HEK293 (cell line): Measurements from ENCODE around the gene GRID2.

Experiments used
- CTCF ChIA-PET: fragments of 350-600 bp; formaldehyde crosslinking; extraction: SDS; loops from one replicate; lab custom pipeline; 2021; ENCODE audit warnings: antibody characterized with exemption; lab: Yijun Ruan, JAX
- POLR2A ChIA-PET: fragments of 300-600 bp; formaldehyde crosslinking; extraction: SDS; loops from one replicate; lab custom pipeline; 2020; ENCODE audit warnings: antibody characterized with exemption, inconsistent platforms; lab: Yijun Ruan, JAX
- H3K27ac ChIP-seq: fragments of 200-500 bp; sonication (Bioruptor generic); 2 replicates; pipeline ENCODE4 v1.5.1; 2014; ENCODE audit warnings: low read depth, low read length, control low read depth, inconsistent platforms; ENCODE audit errors: extremely low read depth
- H3K36me3 ChIP-seq, 2 experiments: fragments of 200-500 bp in 1 of 2; sonication (Bioruptor generic) in 1 of 2; 1 replicate in 1 of 2; 2 replicates in 1 of 2; pipeline ENCODE4 v1.5.1; 2014 to 2017; ENCODE audit warnings: inconsistent platforms in 2 of 2, low read length in 2 of 2; ENCODE audit not compliant: control insufficient read depth in 2 of 2, insufficient read depth in 1 of 2
- H3K4me1 ChIP-seq: fragments of 200-500 bp; sonication (Bioruptor generic); 2 replicates; pipeline ENCODE4 v1.5.1; 2014; ENCODE audit warnings: mild to moderate bottlenecking, low read length, inconsistent platforms; ENCODE audit not compliant: control insufficient read depth, insufficient read depth
- H3K4me3 ChIP-seq: 2 replicates; pipeline ENCODE4 v1.5.1; 2011; ENCODE audit warnings: low read depth, mild to moderate bottlenecking, control low read depth, low read length, moderate library complexity
- H3K9me3 ChIP-seq: fragments of 200-500 bp; sonication (Bioruptor generic); 2 replicates; pipeline ENCODE4 v1.5.1; 2014; ENCODE audit warnings: low read depth, low read length, inconsistent platforms; ENCODE audit not compliant: control insufficient read depth, insufficient read depth
- KLF17 ChIP-seq: fragments of 450-650 bp; formaldehyde crosslinking; IDR thresholded peaks from 2 replicates; pipeline ENCODE4 v1.5.1; 2016; ENCODE audit warnings: missing biosample characterization, missing genetic modification characterization
- MYNN ChIP-seq: fragments of 450-650 bp; formaldehyde crosslinking; IDR thresholded peaks from 2 replicates; pipeline ENCODE4 v1.5.1; 2016; ENCODE audit warnings: missing biosample characterization, missing genetic modification characterization, borderline replicate concordance
- OSR2 ChIP-seq: fragments of 450-650 bp; formaldehyde crosslinking; IDR thresholded peaks from 2 replicates; pipeline ENCODE4 v1.5.1; 2016; ENCODE audit warnings: missing biosample characterization, missing genetic modification characterization
- PRDM4 ChIP-seq: fragments of 450-650 bp; formaldehyde crosslinking; IDR thresholded peaks from 2 replicates; pipeline ENCODE4 v1.5.1; 2017; ENCODE audit warnings: missing biosample characterization, missing genetic modification characterization
- SCRT2 ChIP-seq: fragments of 450-650 bp; formaldehyde crosslinking; IDR thresholded peaks from 2 replicates; pipeline ENCODE4 v1.5.1; 2016; ENCODE audit warnings: missing biosample characterization, missing genetic modification characterization
- ZNF112 ChIP-seq: fragments of 450-650 bp; formaldehyde crosslinking; IDR thresholded peaks from 2 replicates; pipeline ENCODE4 v1.5.0; 2017; ENCODE audit warnings: missing biosample characterization, missing genetic modification characterization
- ZNF211 ChIP-seq: fragments of 450-650 bp; formaldehyde crosslinking; IDR thresholded peaks from 2 replicates; pipeline ENCODE4 v1.5.1; 2016; ENCODE audit warnings: low read depth, missing biosample characterization, missing genetic modification characterization
- ZNF24 ChIP-seq: fragments of 450-650 bp; formaldehyde crosslinking; IDR thresholded peaks from 2 replicates; pipeline ENCODE4 v1.5.1; 2016; ENCODE audit warnings: missing biosample characterization, missing genetic modification characterization
- ZNF26 ChIP-seq: fragments of 450-650 bp; formaldehyde crosslinking; IDR thresholded peaks from 2 replicates; pipeline ENCODE4 v1.5.1; 2016; ENCODE audit warnings: missing biosample characterization, missing genetic modification characterization
- ZNF354C ChIP-seq: fragments of 450-650 bp; formaldehyde crosslinking; IDR thresholded peaks from 2 replicates; pipeline ENCODE4 v1.5.1; 2016; ENCODE audit warnings: missing biosample characterization, missing genetic modification characterization, low read depth, borderline replicate concordance
- ZNF366 ChIP-seq: fragments of 450-650 bp; formaldehyde crosslinking; conservative IDR thresholded peaks from 2 replicates; pipeline ENCODE4 v1.5.1; 2016; ENCODE audit warnings: missing biosample characterization, missing genetic modification characterization
- ZNF391 ChIP-seq: fragments of 450-650 bp; formaldehyde crosslinking; IDR thresholded peaks from 2 replicates; pipeline ENCODE4 v1.5.1; 2016; ENCODE audit warnings: low read depth, missing biosample characterization, missing genetic modification characterization, borderline replicate concordance
- ZNF423 ChIP-seq: fragments of 450-650 bp; formaldehyde crosslinking; IDR thresholded peaks from 2 replicates; pipeline ENCODE4 v1.5.1; 2016; ENCODE audit warnings: missing biosample characterization, missing genetic modification characterization
- ZNF654 ChIP-seq: fragments of 450-650 bp; formaldehyde crosslinking; IDR thresholded peaks from 2 replicates; pipeline ENCODE4 v1.5.1; 2016; ENCODE audit warnings: low read depth, missing biosample characterization, missing genetic modification characterization
- ZNF658 ChIP-seq: fragments of 450-650 bp; formaldehyde crosslinking; IDR thresholded peaks from 2 replicates; pipeline ENCODE4; 2016; ENCODE audit warnings: missing biosample characterization, missing genetic modification characterization
- ZNF660 ChIP-seq: fragments of 450-650 bp; IDR thresholded peaks from 2 replicates; pipeline ENCODE4 v1.5.1; 2018; ENCODE audit warnings: missing biosample characterization, mild to moderate bottlenecking, missing genetic modification characterization
- ZNF747 ChIP-seq: fragments of 450-650 bp; formaldehyde crosslinking; IDR thresholded peaks from 2 replicates; pipeline ENCODE4 v1.5.1; 2016; ENCODE audit warnings: missing biosample characterization, missing genetic modification characterization
- ZSCAN23 ChIP-seq: fragments of 450-650 bp; formaldehyde crosslinking; IDR thresholded peaks from 2 replicates; pipeline ENCODE4 v1.5.1; 2016; ENCODE audit warnings: missing biosample characterization, missing genetic modification characterization
- ZXDB ChIP-seq: fragments of 450-650 bp; formaldehyde crosslinking; IDR thresholded peaks from 2 replicates; pipeline ENCODE4 v1.5.1; 2016; ENCODE audit warnings: missing biosample characterization, missing genetic modification characterization
- TF ChIP-seq, protein P1 (sequence below): fragments of 450-650 bp; formaldehyde crosslinking; IDR thresholded peaks from 2 replicates; pipeline ENCODE4; 2016; ENCODE audit warnings: missing biosample characterization, missing genetic modification characterization
- TF ChIP-seq, protein P2 (sequence below): fragments of 450-650 bp; formaldehyde crosslinking; IDR thresholded peaks from 2 replicates; pipeline ENCODE4 v1.5.1; 2016; ENCODE audit warnings: missing biosample characterization, missing genetic modification characterization

GRID2 gene

DNA sequence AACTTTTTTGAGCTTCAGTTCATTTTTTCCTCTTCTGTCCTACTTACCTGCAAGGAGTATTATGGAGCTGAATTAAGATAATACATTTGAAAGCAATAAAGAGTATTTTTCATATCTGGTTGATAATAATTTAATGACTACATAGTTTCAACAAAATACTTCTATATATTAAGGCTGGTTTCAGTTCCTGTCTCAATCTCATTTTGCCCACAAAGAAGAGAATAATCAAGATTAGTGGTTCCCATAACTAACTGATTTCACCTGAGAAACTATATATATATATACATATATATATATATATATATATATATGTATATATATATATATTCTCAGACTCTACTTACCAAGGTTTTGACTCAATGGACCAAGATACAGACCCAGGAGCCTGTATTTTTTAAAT, 1437.1 kb downstream of the GRID2 start:
- no peaks in the 10 kb centered on the region for H3K36me3 ChIP-seq
- CTCF ChIA-PET, result no interaction called here
- H3K4me1 ChIP-seq, result peaks cover 4% of the 10 kb centered on the region; the same call in 1 of the 2 replicates
- no peak overlapping the region for H3K4me3 ChIP-seq
- TF ChIP-seq, protein P1, sequence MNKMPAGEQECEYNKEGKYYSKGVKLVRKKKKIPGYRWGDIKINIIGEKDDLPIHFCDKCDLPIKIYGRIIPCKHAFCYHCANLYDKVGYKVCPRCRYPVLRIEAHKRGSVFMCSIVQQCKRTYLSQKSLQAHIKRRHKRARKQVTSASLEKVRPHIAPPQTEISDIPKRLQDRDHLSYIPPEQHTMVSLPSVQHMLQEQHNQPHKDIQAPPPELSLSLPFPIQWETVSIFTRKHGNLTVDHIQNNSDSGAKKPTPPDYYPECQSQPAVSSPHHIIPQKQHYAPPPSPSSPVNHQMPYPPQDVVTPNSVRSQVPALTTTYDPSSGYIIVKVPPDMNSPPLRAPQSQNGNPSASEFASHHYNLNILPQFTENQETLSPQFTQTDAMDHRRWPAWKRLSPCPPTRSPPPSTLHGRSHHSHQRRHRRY (tag by site-specific recombination), result no peak
- TF ChIP-seq OSR2 (tag by site-specific recombination), result no peak
- H3K27ac ChIP-seq, result no peak overlapping the region
- POLR2A ChIA-PET, result no interaction called here
- H3K9me3 ChIP-seq, result no peaks in the 10 kb centered on the region

DNA sequence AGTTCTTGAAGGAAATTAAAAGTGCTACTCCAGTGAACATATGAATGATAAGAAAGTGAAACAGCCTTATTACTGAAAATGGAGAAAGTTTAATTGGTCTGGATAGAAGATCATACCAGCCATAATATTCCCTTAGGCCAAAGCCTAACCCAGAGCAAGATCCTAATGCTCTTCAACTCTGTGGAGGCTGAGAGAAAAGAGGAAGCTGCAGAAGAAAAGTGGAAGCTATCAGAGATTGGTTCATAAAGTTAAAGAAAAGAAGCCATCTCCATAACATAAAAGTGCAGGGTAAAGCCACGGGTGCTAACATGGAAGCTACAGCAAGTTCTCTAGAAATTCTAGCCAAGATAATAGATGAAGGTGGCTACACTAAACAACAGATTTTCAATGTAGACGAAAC, 1439.3 kb downstream of the GRID2 start:
- ChIA-PET POLR2A (no interaction called here), CTCF (interaction anchor here (1.3 kb wide), 1 partner anchor 11 kb away, joined by 4 read pairs; no protein-coding TSS in a partner anchor)
- no peak for TF ChIP-seq ZNF658 (tag by site-specific recombination)
- no peak for TF ChIP-seq ZNF112 (tag by site-specific recombination)
- no peak for TF ChIP-seq ZSCAN23 (tag by site-specific recombination)
- no peak for TF ChIP-seq ZNF654 (tag by site-specific recombination)
- no peak for TF ChIP-seq ZNF423 (tag by site-specific recombination)
- TF ChIP-seq ZNF660 (tag by site-specific recombination), result no peak
- TF ChIP-seq ZNF747, result no peak
- no peak for TF ChIP-seq ZXDB (tag by site-specific recombination)
- no peak for TF ChIP-seq SCRT2
- no peak for TF ChIP-seq ZNF366 (tag by site-specific recombination)
- TF ChIP-seq PRDM4 (tag by site-specific recombination), result no peak
- TF ChIP-seq ZNF211 (tag by site-specific recombination), result no peak
- TF ChIP-seq ZNF354C, result no peak
- TF ChIP-seq, protein P2, sequence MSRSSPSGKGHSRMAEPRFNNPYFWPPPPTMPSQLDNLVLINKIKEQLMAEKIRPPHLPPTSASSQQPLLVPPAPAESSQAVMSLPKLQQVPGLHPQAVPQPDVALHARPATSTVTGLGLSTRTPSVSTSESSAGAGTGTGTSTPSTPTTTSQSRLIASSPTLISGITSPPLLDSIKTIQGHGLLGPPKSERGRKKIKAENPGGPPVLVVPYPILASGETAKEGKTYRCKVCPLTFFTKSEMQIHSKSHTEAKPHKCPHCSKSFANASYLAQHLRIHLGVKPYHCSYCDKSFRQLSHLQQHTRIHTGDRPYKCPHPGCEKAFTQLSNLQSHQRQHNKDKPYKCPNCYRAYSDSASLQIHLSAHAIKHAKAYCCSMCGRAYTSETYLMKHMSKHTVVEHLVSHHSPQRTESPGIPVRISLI, result no peak
- no peak for TF ChIP-seq MYNN (tag by site-specific recombination)
- no peak for TF ChIP-seq ZNF391
- no peak for TF ChIP-seq KLF17 (tag by site-specific recombination)
- TF ChIP-seq ZNF26 (tag by site-specific recombination), result no peak
- no peak for TF ChIP-seq ZNF24 (tag by site-specific recombination)
- no peaks in the 10 kb centered on the region for H3K9me3 ChIP-seq
- no peak overlapping the region for H3K4me3 ChIP-seq
- H3K27ac ChIP-seq, result no peak overlapping the region
- H3K36me3 ChIP-seq, result no peaks in the 10 kb centered on the region
- H3K4me1 ChIP-seq, result peaks cover 4% of the 10 kb centered on the region; the same call in 1 of the 2 replicates
